DND-41 (cell line): ENCODE results near the gene AIF1L.

Experiments used
- ATAC-seq: fragments of 200-7000 bp; cut with Tn5 transposase; 3 replicates; pipeline ENCODE4 v1.9.1; 2021; ENCODE audit warnings: low read depth; ENCODE audit not compliant: insufficient read depth
- DNase-seq: peaks from one replicate; pipeline ENCODE4 v3.0.0-alpha.2; 2020
- H2AFZ ChIP-seq: 2 replicates; pipeline ENCODE4 v1.6.0; 2012; ENCODE audit warnings: low read depth, low read length
- H3K27ac ChIP-seq: 2 replicates; pipeline ENCODE4 v1.5.1; 2012; ENCODE audit warnings: low read length, inconsistent platforms
- H3K27me3 ChIP-seq: fragments of 200-600 bp; sonication (generic); 2 replicates; pipeline ENCODE4 v1.6.0; 2012; ENCODE audit warnings: low read length, mild to moderate bottlenecking, inconsistent platforms; ENCODE audit not compliant: insufficient read depth, poor library complexity
- H3K36me3 ChIP-seq: 2 replicates; pipeline ENCODE4 v1.5.1; 2012; ENCODE audit warnings: low read length, inconsistent platforms; ENCODE audit not compliant: insufficient read depth
- H3K4me1 ChIP-seq: 2 replicates; pipeline ENCODE4 v1.5.1; 2012; ENCODE audit warnings: mild to moderate bottlenecking, low read length; ENCODE audit not compliant: insufficient read depth
- H3K4me2 ChIP-seq: 2 replicates; pipeline ENCODE4 v1.6.0; 2012; ENCODE audit warnings: mild to moderate bottlenecking, moderate library complexity, low read length, inconsistent platforms; ENCODE audit not compliant: insufficient read depth
- H3K4me3 ChIP-seq, 2 experiments: fragments of 200-600 bp in 1 of 2; shearing (Covaris generic) in 1 of 2; 2 replicates each; pipeline ENCODE4 v1.5.1; 2012 to 2016; ENCODE audit warnings: inconsistent platforms in 2 of 2, low read length in 2 of 2, mild to moderate bottlenecking in 2 of 2, low read depth in 1 of 2, moderate library complexity in 1 of 2
- H3K79me2 ChIP-seq: 2 replicates; pipeline ENCODE4 v1.6.0; 2012; ENCODE audit warnings: low read length, inconsistent platforms; ENCODE audit not compliant: insufficient read depth
- H3K9ac ChIP-seq: 2 replicates; pipeline ENCODE4 v1.6.0; 2012; ENCODE audit warnings: low read depth, mild to moderate bottlenecking, inconsistent platforms, low read length, moderate library complexity
- H3K9me3 ChIP-seq: 2 replicates; pipeline ENCODE4 v1.5.1; 2012; ENCODE audit warnings: low read length, moderate library complexity, mild to moderate bottlenecking, inconsistent platforms; ENCODE audit not compliant: insufficient read depth, severe bottlenecking
- H4K20me1 ChIP-seq: 2 replicates; pipeline ENCODE4 v1.6.0; 2012; ENCODE audit warnings: low read length; ENCODE audit not compliant: insufficient read depth
- CTCF ChIP-seq: IDR thresholded peaks from 2 replicates; pipeline ENCODE4 v1.5.1; 2012; ENCODE audit warnings: borderline replicate concordance, low read length, moderate library complexity, mild to moderate bottlenecking; ENCODE audit not compliant: poor library complexity, severe bottlenecking; ENCODE audit errors: extremely low read depth
- EZH2 ChIP-seq: IDR thresholded peaks from 3 replicates; pipeline ENCODE4 v1.6.1; 2012; ENCODE audit warnings: borderline replicate concordance, low read depth, mild to moderate bottlenecking, moderate library complexity, low read length, inconsistent platforms; ENCODE audit not compliant: severe bottlenecking

The AIF1L gene

GRCh38 chr9:131090025-131090787 is 6.1 kb upstream of the AIF1L start:
- Histone ChIP-seq H2AFZ (no peak overlapping the region), H3K27ac (no peak overlapping the region), H3K79me2 (no peaks in the 10 kb centered on the region), H3K27me3 (no peaks in the 10 kb centered on the region), H3K9me3 (no peaks in the 10 kb centered on the region), H3K4me3 (no peak overlapping the region), H4K20me1 (no peaks in the 10 kb centered on the region), H3K4me1 (no peaks in the 10 kb centered on the region), H3K9ac (no peak overlapping the region), H3K4me2 (no peak overlapping the region), H3K36me3 (no peaks in the 10 kb centered on the region)
- DNase-seq (no peak), ATAC-seq (no peak)
- TF ChIP-seq CTCF (no peak), EZH2 (no peak)

DNA sequence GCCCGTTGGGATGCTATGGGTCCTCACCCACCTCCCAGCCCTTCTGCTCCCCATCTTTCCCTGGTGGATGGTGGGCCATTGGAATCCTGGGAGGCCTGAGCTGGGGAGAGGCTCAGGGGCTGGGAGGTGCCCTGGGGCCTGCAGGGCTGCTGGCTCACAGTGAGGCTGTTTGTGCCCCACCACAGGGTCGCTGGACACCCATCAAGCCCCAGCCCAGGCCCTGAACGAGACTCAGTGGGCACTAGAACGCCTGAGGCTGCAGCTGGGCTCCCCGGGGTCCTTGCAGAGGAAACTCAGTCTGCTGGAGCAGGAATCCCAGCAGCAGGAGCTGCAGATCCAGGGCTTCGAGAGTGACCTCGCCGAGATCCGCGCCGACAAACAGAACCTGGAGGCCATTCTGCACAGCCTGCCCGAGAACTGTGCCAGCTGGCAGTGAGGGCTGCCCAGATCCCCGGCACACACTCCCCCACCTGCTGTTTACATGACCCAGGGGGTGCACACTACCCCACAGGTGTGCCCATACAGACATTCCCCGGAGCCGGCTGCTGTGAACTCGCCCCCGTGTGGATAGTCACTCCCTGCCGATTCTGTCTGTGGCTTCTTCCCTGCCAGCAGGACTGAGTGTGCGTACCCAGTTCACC is 4.9 kb upstream of the AIF1L start:
- H3K27ac ChIP-seq: no peak overlapping the region
- no peak for DNase-seq
- H3K4me2 ChIP-seq: no peak overlapping the region
- H4K20me1 ChIP-seq: no peaks in the 10 kb centered on the region
- no peak for ATAC-seq
- no peak for TF ChIP-seq EZH2
- no peak for TF ChIP-seq CTCF
- no peaks in the 10 kb centered on the region for H3K79me2 ChIP-seq
- H3K9ac ChIP-seq: no peak overlapping the region
- no peaks in the 10 kb centered on the region for H3K4me1 ChIP-seq
- H3K27me3 ChIP-seq: no peaks in the 10 kb centered on the region
- no peaks in the 10 kb centered on the region for H3K36me3 ChIP-seq
- H2AFZ ChIP-seq: no peak overlapping the region
- H3K4me3 ChIP-seq: no peak overlapping the region
- no peaks in the 10 kb centered on the region for H3K9me3 ChIP-seq

GRCh38 chr9:131092030-131092429 is 4.3 kb upstream of the AIF1L start:
- Histone ChIP-seq H3K9ac (no peak overlapping the region), H3K4me2 (no peak overlapping the region), H3K4me1 (no peaks in the 10 kb centered on the region), H3K36me3 (no peaks in the 10 kb centered on the region), H4K20me1 (no peaks in the 10 kb centered on the region), H2AFZ (no peak overlapping the region), H3K27ac (no peak overlapping the region), H3K9me3 (no peaks in the 10 kb centered on the region), H3K79me2 (no peaks in the 10 kb centered on the region), H3K27me3 (no peaks in the 10 kb centered on the region), H3K4me3 (no peak overlapping the region)
- DNase-seq: no peak
- no peak for ATAC-seq
- no peak for TF ChIP-seq EZH2
- no peak for TF ChIP-seq CTCF
